Measurements from ENCODE around the gene GRIP1. TPM values are rescaled to one million over a fixed set of nuclear protein-coding genes. Genes with fewer than 3 reads are reported as not detected.
A peak's percentile ranks its signal among the peaks of the same experiment; 100 is the strongest.

The GRIP1 gene
- total and polyA plus RNA-seq, 2 donors (not counting 1 experiment from before 2014, with no cell fraction given), result 0.12 TPM; not detected in 1

GRCh38 chr12:66371982-66372381 is 306.9 kb downstream of the GRIP1 start:
- no peaks in the 10 kb centered on the region for H4K20me1 ChIP-seq (ENCODE audit: control insufficient read depth, extremely low read depth, insufficient read depth, low read length)
- DNase-seq (ENCODE audit: low read depth in 2 of 2), result no peak
- no peak overlapping the region for H3K4me3 ChIP-seq (replicated peaks in 1 of 4; ENCODE audit: control extremely low read depth in 1 of 4, insufficient read depth in 1 of 4, low read depth in 3 of 4, low read length in 4 of 4)
- H3K4me1 ChIP-seq (ENCODE audit: control insufficient read depth, extremely low read depth, insufficient read depth, low read length), result no peaks in the 10 kb centered on the region
- H3K27ac ChIP-seq (ENCODE audit: insufficient read depth, low read length), result no peak overlapping the region
- H2AFZ ChIP-seq (ENCODE audit: low read length), result no peak overlapping the region
- no peaks in the 10 kb centered on the region for H3K9me3 ChIP-seq (ENCODE audit: control insufficient read depth, insufficient read depth, low read depth, low read length)
- H3K27me3 ChIP-seq (ENCODE audit: control insufficient read depth, insufficient read depth, low read length), result no peaks in the 10 kb centered on the region
- TF ChIP-seq CTCF (conservative IDR thresholded peaks at IDR 0.05 in 1 of 2, IDR thresholded peaks at IDR 0.05 in 1 of 2; ENCODE audit: low read depth in 1 of 2, low read length in 2 of 2) (no peak), EZH2 (IDR thresholded peaks at IDR 0.05; ENCODE audit: low read length, missing control alignments) (no peak)
- no peaks in the 10 kb centered on the region for H3K79me2 ChIP-seq (ENCODE audit: control insufficient read depth, insufficient read depth, low read length)
- no peaks in the 10 kb centered on the region for H3K36me3 ChIP-seq (ENCODE audit: control insufficient read depth, insufficient read depth, low read length)
- no peak overlapping the region for H3K4me2 ChIP-seq (ENCODE audit: extremely low read depth, insufficient read depth, low read length)
- H3K9ac ChIP-seq (ENCODE audit: insufficient read depth, low read length), result no peak overlapping the region

GRCh38 chr12:66367015-66367667 is 311.7 kb downstream of the GRIP1 start:
- no peak overlapping the region for H2AFZ ChIP-seq (ENCODE audit: low read length)
- no peak for DNase-seq (ENCODE audit: low read depth in 2 of 2)
- TF ChIP-seq CTCF (conservative IDR thresholded peaks at IDR 0.05 in 1 of 2, IDR thresholded peaks at IDR 0.05 in 1 of 2; ENCODE audit: low read depth in 1 of 2, low read length in 2 of 2) (no peak), EZH2 (IDR thresholded peaks at IDR 0.05; ENCODE audit: low read length, missing control alignments) (no peak)

GRCh38 chr12:66365718-66366490 is 313.0 kb downstream of the GRIP1 start:
- Histone ChIP-seq H3K9me3 (ENCODE audit: control insufficient read depth, insufficient read depth, low read depth, low read length) (no peaks in the 10 kb centered on the region), H3K4me3 (replicated peaks in 1 of 4; ENCODE audit: control extremely low read depth in 1 of 4, insufficient read depth in 1 of 4, low read depth in 3 of 4, low read length in 4 of 4) (no peak overlapping the region), H3K36me3 (ENCODE audit: control insufficient read depth, insufficient read depth, low read length) (no peaks in the 10 kb centered on the region), H3K27me3 (ENCODE audit: control insufficient read depth, insufficient read depth, low read length) (no peaks in the 10 kb centered on the region), H2AFZ (ENCODE audit: low read length) (no peak overlapping the region), H3K4me2 (ENCODE audit: extremely low read depth, insufficient read depth, low read length) (no peak overlapping the region), H3K27ac (ENCODE audit: insufficient read depth, low read length) (no peak overlapping the region), H3K4me1 (ENCODE audit: control insufficient read depth, extremely low read depth, insufficient read depth, low read length) (no peaks in the 10 kb centered on the region), H3K79me2 (ENCODE audit: control insufficient read depth, insufficient read depth, low read length) (no peaks in the 10 kb centered on the region), H4K20me1 (ENCODE audit: control insufficient read depth, extremely low read depth, insufficient read depth, low read length) (no peaks in the 10 kb centered on the region), H3K9ac (ENCODE audit: insufficient read depth, low read length) (no peak overlapping the region)
- no peak for TF ChIP-seq CTCF (conservative IDR thresholded peaks at IDR 0.05 in 1 of 2, IDR thresholded peaks at IDR 0.05 in 1 of 2; ENCODE audit: low read depth in 1 of 2, low read length in 2 of 2)
- no peak for TF ChIP-seq EZH2 (IDR thresholded peaks at IDR 0.05; ENCODE audit: low read length, missing control alignments)
- DNase-seq (ENCODE audit: low read depth in 2 of 2), result peak; percentile 8 to 12

More at GRCh38 chr12:66367015-66367667, 311.7 kb downstream of the GRIP1 start:
- H3K4me1 ChIP-seq (ENCODE audit: control insufficient read depth, extremely low read depth, insufficient read depth, low read length), result no peaks in the 10 kb centered on the region
- no peak overlapping the region for H3K4me2 ChIP-seq (ENCODE audit: extremely low read depth, insufficient read depth, low read length)
- H3K9ac ChIP-seq (ENCODE audit: insufficient read depth, low read length), result no peak overlapping the region
- no peak overlapping the region for H3K27ac ChIP-seq (ENCODE audit: insufficient read depth, low read length)
- no peaks in the 10 kb centered on the region for H3K9me3 ChIP-seq (ENCODE audit: control insufficient read depth, insufficient read depth, low read depth, low read length)
- H3K79me2 ChIP-seq (ENCODE audit: control insufficient read depth, insufficient read depth, low read length), result no peaks in the 10 kb centered on the region
- H3K4me3 ChIP-seq (replicated peaks in 1 of 4; ENCODE audit: control extremely low read depth in 1 of 4, insufficient read depth in 1 of 4, low read depth in 3 of 4, low read length in 4 of 4), result no peak overlapping the region
- no peaks in the 10 kb centered on the region for H3K27me3 ChIP-seq (ENCODE audit: control insufficient read depth, insufficient read depth, low read length)
- no peaks in the 10 kb centered on the region for H4K20me1 ChIP-seq (ENCODE audit: control insufficient read depth, extremely low read depth, insufficient read depth, low read length)
- H3K36me3 ChIP-seq (ENCODE audit: control insufficient read depth, insufficient read depth, low read length), result no peaks in the 10 kb centered on the region
